HT1080 (cell line): ENCODE measurements around the gene FN1. TPM values are rescaled to one million over a fixed set of nuclear protein-coding genes. Genes with fewer than 3 reads are reported as not detected.

Source experiments
- DNase-seq: peaks from one replicate; pipeline ENCODE4 v3.0.0-alpha.2; 2015; ENCODE audit warnings: low read depth
- total RNA-seq: library from RNA; depleted of rRNA; stranded (reverse); fragments of >200 nt; shearing (Covaris generic); gene quantifications from 2 replicates; pipeline ENCODE4 v1.2.3, GENCODE V29; 2014

The FN1 gene
- total RNA-seq, 1 experiment from 2014 or later: 228 TPM

DNA sequence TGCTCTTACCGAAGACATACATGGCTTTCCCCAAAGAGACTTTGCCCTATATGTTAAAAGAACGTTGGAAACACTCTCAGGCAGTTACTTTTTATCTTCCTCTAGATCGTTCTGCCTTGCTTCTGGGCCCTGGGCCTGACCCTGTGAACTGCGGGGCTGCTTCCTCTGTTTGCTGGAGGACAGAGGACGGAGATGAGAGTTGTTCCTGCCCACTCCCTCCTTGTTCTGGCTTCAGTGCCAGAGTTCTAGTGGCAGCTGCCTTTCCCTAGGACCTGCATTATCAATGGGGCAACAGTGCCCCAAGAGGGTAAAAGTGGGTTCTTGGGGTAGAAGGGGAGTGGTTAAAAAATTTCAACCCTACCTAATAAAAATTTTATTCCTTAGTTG, 6.5 kb upstream of the FN1 start:
- DNase-seq: no peak

DNA sequence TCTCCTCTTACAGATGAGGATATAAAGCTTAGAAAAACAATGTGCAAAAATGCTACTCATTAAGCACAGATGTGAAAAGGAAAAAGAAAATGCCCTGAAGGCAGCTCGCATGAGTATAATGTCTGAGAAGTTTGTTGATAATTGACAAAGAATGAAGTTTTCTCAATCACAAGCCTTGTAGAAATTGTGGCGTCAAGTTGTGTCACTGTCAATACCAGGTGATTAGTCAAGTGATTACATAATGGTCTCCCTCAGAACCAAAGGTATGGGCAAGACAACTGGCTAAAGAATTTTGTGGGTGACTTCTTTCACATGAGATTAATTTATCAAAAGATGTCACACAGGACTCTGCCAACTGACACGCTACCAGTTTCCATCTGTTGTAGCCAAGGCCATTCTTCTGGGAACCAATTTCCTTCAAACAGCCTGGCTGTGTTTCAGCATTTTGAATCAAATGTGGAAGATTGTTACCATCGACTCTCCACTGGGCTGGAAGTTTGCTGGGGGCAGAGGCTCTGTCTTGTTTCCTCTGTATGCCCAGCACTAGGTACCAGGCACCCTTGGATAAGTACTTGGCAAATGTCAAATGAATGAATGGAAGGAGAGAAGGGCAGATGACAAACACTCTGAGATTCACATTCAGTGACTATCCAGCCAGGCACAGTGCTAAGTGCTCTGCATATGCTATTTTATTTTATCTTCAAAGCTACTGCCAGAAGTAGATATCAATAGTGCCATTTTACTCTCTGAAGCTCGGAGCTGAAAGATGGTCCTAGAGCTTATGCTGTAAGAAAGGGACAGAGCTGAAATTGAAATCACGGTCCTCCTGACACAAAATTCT, 5.9 kb upstream of the FN1 start:
- no peak for DNase-seq

- no peak for DNase-seq
Measured at GRCh38 chr2:215439980-215440512, 4.2 kb upstream of the FN1 start.

GRCh38 chr2:215439404-215439803, 3.5 kb upstream of the FN1 start:
- DNase-seq: no peak

GRCh38 chr2:215437614-215438013, 1.7 kb upstream of the FN1 start:
- no peak for DNase-seq

- no peak for DNase-seq
Measured at GRCh38 chr2:215436705-215437565, 1.1 kb upstream of the FN1 start.

DNA sequence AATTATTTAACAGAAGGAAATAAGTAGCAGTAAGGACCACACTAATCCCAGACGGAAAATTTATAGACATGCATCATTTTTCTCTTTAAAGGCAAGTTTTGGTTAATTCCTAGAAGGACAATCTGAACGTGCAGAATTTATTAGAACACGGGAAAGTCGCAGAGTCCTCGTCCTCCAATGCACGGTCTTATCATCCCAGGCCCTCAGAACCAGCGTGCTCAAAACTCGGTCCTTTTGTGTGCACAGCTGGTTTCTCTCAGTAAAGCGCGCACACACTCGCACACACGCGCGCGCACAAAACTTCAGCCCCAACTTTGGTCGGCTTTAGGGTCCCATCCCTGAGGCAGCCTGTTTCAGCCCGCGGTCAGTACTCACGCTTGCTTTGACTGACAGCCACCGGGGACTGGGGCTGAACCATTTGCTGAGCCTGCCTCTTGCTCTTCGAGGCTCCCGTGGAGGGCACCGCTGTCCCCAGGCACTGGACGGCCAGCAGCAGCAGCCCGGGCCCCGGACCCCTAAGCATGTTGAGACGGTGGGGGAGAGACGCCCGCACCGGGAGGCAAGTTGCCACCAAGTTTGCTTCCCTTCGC, 493 bp downstream of the FN1 start:
- DNase-seq: peak; percentile 50

DNA sequence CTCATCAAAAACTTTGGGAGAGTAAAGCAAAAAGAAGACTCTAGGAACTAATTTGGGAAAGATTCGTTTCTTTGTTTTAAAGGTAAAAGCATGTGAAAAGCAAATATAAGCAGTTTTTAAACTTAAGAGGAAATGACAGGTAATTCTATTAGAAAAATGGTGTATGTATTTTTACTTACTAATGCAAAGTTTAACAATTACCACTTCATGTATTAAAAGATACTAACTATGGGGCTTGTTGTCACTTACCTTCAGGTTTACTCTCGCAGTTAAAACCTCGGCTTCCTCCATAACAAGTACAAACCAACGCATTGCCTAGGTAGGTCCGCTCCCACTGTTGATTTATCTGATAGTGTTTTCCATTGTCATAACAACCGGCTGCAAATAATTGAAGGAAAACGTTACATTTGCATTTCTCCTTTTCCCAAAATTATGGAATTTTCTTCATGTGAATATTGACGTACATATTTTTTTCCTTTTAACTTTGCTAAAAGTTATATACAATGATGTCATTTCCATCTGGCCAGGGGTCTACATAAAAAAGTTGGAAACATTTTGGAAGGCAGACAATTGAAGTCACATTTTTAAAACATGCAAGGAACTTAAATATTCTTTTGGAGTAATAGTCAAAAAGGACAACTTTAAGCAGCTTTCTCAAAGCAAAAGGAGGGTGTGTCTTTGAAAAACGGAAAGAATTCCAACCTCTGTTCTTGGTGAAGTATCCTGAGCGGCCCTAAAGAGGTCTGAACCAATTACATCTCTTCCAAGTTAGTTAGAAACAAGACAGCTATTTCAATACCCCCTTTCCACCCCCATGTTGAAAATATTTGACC, 1.2 kb downstream of the FN1 start:
- DNase-seq: no peak

DNA sequence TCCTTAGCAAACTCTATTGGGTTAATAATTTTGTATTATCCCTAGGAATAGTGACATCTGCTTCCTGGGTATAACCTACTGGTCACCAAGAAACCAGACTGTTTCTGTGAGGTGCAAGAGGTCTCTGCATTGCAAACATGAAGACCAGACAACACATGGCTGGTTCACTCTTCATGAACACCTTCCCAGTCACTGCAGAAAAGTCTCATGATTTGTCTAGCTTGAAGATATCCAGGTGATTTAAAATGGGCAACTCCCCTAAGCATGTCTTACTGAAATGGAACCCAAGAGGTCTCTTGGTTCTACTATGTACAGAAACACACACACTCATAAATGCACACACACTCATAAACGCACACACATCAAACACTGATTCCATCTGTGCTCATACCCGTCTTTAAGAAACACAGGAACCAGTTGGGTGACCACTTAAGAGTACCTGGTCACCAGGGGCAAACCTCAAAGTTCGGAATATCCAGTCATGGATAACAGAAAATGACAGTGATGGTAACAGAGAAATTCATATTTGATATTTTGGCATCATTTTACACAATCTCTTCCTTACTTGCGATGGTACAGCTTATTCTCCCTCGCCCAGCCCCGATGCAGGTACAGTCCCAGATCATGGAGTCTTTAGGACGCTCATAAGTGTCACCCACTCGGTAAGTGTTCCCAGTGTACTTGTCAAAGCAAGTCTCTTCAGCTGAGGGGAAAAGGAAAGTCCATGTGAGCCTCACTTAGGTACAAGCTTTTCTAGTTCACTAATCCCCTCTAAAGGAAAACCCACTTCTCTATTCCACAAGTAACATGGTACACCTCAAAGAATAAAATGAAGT, 2.9 kb downstream of the FN1 start:
- no peak for DNase-seq

DNA sequence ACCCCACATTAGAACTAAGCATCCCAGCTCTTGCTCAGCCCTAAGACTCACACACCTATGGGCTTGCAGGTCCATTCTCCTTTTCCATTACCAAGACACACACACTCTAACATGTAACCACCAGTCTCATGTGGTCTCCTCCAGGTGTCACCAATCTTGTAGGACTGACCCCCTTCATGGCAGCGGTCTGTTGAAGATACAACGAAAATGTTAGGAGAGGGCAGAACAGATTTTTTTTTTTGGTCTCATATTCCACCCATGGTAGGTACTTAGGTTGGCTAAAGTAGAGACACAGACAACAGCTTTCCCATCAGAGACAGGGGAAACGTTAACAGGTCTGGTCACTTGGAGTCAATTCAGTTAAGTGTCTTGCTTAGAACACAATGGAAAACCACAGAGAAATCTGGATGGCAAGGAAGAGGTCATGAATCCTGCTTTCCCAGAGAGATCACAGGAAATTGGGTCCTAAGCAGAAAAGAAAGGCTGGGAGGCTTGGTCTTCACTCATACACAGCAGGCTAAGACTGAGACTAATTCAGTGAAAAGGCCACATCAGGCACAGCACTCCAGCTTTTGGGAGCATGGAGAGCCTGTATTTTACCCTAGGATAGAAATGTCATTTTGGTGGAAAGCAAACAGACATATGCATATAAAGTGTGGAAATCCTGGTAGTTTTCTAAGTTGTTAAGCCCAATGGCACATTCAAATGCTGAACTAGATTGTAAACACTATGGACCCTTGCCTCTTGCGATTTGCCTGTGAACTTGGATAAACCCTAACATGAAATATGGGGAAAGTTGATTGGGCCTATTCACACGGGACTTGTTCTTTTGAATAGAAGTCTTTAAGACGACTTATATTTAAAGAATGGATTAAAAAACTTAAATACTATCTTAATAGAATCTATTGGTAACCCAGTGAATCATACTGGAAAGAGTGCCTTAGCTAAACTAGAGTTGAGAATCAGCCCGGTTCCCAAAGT, 3.8 kb downstream of the FN1 start:
- DNase-seq: no peak

DNA sequence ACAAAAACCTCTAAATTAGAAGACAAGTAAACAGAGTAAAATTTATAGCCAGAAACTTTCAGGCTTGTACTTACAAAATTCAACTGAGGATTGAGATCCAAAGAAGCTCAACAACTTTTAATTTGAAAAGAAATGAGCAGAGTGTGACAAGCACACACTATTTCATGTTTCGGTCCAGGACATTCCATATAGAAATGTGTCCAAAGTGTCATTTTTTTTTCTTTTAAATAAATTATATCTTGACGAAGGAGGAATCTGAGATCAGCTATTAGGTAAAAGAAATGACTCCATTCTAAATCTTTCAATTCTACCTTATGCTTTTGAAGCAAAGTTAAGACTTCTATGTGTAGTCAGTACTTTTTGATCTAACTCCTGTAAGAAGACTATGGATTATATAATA, 4.6 kb downstream of the FN1 start:
- DNase-seq: no peak

DNA sequence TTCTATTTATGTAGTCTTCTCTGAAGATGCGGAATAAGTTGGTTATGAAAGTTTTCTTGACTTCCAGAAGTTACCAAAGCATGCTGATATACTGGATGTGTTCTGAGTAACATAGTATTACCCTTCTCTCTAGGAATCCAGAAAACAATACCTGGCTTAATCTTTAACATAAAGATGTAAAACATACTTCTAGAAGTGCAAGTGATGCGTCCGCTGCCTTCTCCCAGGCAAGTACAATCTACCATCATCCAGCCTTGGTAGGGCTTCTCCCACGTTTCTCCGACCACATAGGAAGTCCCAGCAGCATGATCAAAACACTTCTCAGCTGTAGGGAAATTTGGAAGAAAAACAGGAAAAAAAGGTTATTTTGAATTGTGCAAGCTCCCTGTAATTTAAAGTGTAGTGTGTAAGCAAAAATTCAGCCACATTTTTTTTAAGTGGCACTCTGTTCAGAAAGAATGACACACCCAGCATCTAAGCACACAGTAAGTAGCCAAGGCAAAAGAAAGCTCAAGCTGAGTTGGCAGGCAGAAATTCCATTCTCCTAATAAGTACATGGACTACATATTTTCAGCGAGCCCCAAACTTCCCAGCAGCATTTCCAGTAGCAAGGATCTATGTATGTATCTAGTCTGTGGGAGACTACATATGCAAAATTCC, 5.2 kb downstream of the FN1 start:
- DNase-seq: no peak

DNA sequence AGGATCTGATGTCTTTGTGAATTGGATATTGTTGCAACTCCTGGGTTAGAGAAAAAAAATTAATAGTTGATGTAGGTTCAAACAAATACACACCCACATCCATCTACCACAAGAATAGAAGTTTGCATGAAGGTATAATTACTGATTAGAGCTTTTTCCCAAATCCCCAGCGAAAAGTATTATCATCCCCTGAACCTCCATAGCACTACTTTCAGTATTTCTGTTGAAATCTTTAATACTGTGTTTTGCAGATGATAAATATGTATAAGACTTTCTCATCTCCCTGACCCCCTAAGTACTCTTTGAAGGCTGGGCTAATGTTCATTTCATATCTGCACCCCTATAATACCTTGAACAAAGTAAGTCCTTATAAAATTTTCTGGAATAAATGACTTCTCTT, 6.4 kb downstream of the FN1 start:
- DNase-seq: no peak

DNA sequence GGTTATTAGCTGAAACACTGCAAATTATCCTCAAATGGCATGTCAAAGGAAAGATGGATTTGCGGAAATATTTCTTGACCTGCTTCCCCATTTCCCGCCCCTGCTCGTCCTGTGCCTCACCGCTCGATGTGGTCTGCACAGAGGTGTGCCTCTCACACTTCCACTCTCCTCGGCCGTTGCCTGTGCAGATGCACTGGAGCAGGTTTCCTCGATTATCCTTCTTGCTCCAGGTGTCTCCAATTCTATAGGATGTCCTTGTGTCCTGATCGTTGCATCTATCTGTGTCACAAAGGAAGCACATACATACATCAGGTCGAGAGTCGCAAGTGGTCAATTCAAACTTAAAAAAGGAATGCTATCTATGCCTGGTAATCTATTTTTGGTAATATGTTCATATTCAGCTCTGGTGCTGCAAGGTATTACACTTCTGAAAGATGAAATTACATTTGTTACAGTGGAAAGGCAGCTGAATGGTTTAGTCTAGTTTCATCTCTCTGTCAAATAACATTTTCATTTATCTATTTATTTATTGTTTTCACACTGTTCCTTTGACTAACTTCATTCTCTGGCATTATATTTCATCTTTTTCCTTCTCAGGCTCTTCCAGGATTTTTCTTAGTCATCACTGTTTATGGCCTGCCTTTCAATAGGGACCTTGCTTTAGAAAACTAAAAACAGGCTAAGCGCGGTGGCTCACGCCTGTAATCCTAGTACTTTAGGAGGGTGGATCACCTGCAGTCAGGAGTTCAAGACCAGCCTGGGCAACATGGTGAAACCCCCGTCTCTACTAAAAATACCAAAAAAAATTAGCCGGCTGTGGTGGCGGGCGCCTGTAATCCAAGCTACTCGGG, 7.6 kb downstream of the FN1 start:
- no peak for DNase-seq

DNA sequence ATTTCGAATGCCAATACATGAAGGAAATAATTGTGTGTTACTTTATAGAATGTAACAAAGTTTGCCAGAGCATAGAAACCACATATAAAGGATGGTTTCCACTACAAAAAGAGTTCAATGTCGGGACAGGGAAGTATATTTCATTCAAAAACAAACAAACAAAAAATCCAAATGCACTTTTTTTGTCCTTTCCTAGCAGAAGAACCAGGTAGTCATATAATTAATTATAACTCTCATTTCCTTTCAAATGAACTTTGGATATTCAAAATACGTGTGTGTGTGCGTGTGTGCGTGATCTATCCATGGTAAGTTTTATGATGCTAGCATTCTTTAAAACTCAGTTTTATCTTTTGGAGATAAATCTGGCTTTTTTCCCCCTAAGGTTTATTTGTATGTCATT, 8.3 kb downstream of the FN1 start:
- DNase-seq: no peak

GRCh38 chr2:215425021-215425782, 10.7 kb downstream of the FN1 start:
- DNase-seq: no peak
